Activated CD8-positive, alpha-beta memory T cell treated with anti-CD3 and anti-CD28 coated beads for 36 hours (primary cell): ENCODE results near the gene HELB. TPM values are rescaled to one million over a fixed set of nuclear protein-coding genes. Genes with fewer than 3 reads are reported as not detected.

Experiments
- CTCF ChIA-PET: fragments of 350-600 bp; sonication (Branson Sonifier 250); formaldehyde crosslinking; loops from one replicate; lab custom pipeline; 2021; ENCODE audit warnings: antibody characterized with exemption; lab: Charles Lee
- POLR2A ChIA-PET: fragments of 350-600 bp; sonication (Branson Sonifier 250); formaldehyde crosslinking; loops from one replicate; lab custom pipeline; 2021; ENCODE audit warnings: antibody characterized with exemption; lab: Charles Lee
- total RNA-seq, 2 experiments: library from RNA; stranded (reverse); gene quantifications; one replicate each; pipeline ENCODE4 v1.2.3, GENCODE V29; 2021

The HELB gene
- total RNA-seq, 2 experiments from 2014 or later: 10.6 to 12.1 TPM

GRCh38 chr12:66296176-66296683, 6.1 kb upstream of the HELB start:
- POLR2A ChIA-PET: no interaction called here
- CTCF ChIA-PET: no interaction called here

- CTCF ChIA-PET: no interaction called here
- POLR2A ChIA-PET: no interaction called here
These were observed 5.2 kb upstream of the HELB start for GRCh38 chr12:66297080-66297479.

- ChIA-PET POLR2A (no interaction called here), CTCF (no interaction called here)
These were observed 4.4 kb upstream of the HELB start for GRCh38 chr12:66297923-66298322.

- ChIA-PET CTCF (interaction anchor here (0.9 to 1.5 kb wide), 3 partner anchors 15 to 19 kb away, joined by 3 to 7 read pairs (median 4); no protein-coding TSS in a partner anchor), POLR2A (interaction anchor here (0.6 to 2.1 kb wide), 8 partner anchors 12 to 172 kb away, joined by 4 to 11 read pairs (median 7); partner anchors contain the start of genes LLPH and TMBIM4)
These were observed 505 bp downstream of the HELB start for GRCh38 chr12:66302827-66303169.

GRCh38 chr12:66303316-66303804, 1.1 kb downstream of the HELB start:
- POLR2A ChIA-PET: interaction anchor here (0.6 to 2.1 kb wide), 11 partner anchors 12 to 1655 kb away, joined by 3 to 11 read pairs (median 7); partner anchors contain the start of genes LLPH and TMBIM4

GRCh38 chr12:66304296-66304900, 2.1 kb downstream of the HELB start:
- ChIA-PET CTCF (no interaction called here), POLR2A (interaction anchor here (0.5 to 1.2 kb wide), 4 partner anchors 74 to 1656 kb away, joined by 3 to 7 read pairs (median 4); partner anchors contain the start of gene TMBIM4)

More at GRCh38 chr12:66303316-66303804, 1.1 kb downstream of the HELB start:
- CTCF ChIA-PET: interaction anchor here (0.9 to 1.5 kb wide), 2 partner anchors 17 to 20 kb away, joined by 3 to 7 read pairs; no protein-coding TSS in a partner anchor

GRCh38 chr12:66309606-66310005, 7.3 kb downstream of the HELB start:
- CTCF ChIA-PET: no interaction called here
- POLR2A ChIA-PET: no interaction called here

GRCh38 chr12:66312189-66312588, 9.9 kb downstream of the HELB start:
- CTCF ChIA-PET: interaction anchor here (0.6 kb wide), 1 partner anchor 10 kb away, joined by 4 read pairs; no protein-coding TSS in a partner anchor
- POLR2A ChIA-PET: no interaction called here

- ChIA-PET POLR2A (no interaction called here), CTCF (no interaction called here)
These were observed 12.0 kb downstream of the HELB start for GRCh38 chr12:66314278-66314677.

- ChIA-PET POLR2A (no interaction called here), CTCF (no interaction called here)
These were observed 17.1 kb downstream of the HELB start for GRCh38 chr12:66319266-66319954.

- ChIA-PET POLR2A (no interaction called here), CTCF (interaction anchor here (1.3 kb wide), 1 partner anchor 88 kb away, joined by 3 read pairs; no protein-coding TSS in a partner anchor)
These were observed 18.7 kb downstream of the HELB start for GRCh38 chr12:66320996-66321395.

- POLR2A ChIA-PET: no interaction called here
- CTCF ChIA-PET: interaction anchor here (1.3 kb wide), 1 partner anchor 87 kb away, joined by 3 read pairs; no protein-coding TSS in a partner anchor
These were observed 19.1 kb downstream of the HELB start for GRCh38 chr12:66321435-66321834.

GRCh38 chr12:66323017-66323416, 20.7 kb downstream of the HELB start:
- CTCF ChIA-PET: no interaction called here
- POLR2A ChIA-PET: no interaction called here

GRCh38 chr12:66329941-66330340, 27.6 kb downstream of the HELB start:
- ChIA-PET POLR2A (no interaction called here), CTCF (no interaction called here)

GRCh38 chr12:66331016-66331415, 28.7 kb downstream of the HELB start:
- CTCF ChIA-PET: no interaction called here
- POLR2A ChIA-PET: no interaction called here

- POLR2A ChIA-PET: no interaction called here
- CTCF ChIA-PET: no interaction called here
These were observed 29.5 kb downstream of the HELB start for GRCh38 chr12:66331814-66332213.

GRCh38 chr12:66335746-66336145, 33.5 kb downstream of the HELB start:
- ChIA-PET POLR2A (no interaction called here), CTCF (no interaction called here)

GRCh38 chr12:66337381-66338010, 35.2 kb downstream of the HELB start:
- POLR2A ChIA-PET: no interaction called here
- CTCF ChIA-PET: no interaction called here

GRCh38 chr12:66340131-66340530, 37.8 kb downstream of the HELB start:
- POLR2A ChIA-PET: no interaction called here

GRCh38 chr12:66341126-66341525, 38.8 kb downstream of the HELB start:
- ChIA-PET POLR2A (no interaction called here), CTCF (no interaction called here)

More at GRCh38 chr12:66340131-66340530, 37.8 kb downstream of the HELB start:
- CTCF ChIA-PET: no interaction called here
